GM19452 (cell line): ENCODE data around the gene NBEAL1.
"Not testable (repeated sequence)": the region's sequence is repeated elsewhere in the genome, so short reads cannot be mapped to it uniquely, and the experiment has no call there.

Source experiments
- ATAC-seq: cut with Tn5 transposase; IDR thresholded peaks from one replicate; pipeline ENCODE4 v1.9.1; 2021; ENCODE audit not compliant: unreplicated experiment

The NBEAL1 gene

DNA sequence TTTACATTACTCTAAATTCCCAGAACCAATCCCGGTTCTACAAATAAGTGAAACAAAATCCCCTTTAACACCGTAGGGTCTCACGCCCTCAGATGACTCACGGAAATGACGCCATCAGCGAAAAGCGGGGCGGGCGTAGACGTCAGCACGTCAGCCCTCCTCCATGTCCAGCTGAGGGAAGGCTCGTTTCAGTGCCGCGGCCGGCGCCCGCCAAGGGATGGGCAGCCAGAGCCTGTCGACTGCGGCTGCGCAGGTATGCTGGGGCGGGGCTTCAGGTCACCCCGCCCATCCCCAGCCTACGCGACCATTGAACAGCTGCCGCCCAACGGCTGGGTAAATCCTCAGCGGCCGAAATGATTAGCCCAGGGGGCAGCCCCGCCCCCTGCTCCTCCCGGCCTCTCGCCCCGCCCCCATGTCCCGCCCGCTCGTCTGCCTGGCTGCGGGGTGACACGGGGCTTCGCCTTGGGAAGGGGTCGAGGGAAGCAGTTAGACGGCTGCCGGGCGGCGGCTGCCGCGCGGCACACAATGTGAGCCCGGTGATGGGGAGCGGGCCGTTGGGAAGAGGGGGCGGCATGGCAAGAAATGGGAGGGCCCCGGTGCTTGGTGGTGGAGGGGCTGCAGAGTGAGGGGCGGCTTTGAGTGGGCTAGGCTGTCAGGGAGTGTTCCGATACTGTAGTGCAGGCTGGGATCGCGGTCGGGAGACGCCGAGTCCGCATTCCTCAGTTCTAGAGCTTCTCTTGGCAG is at the start of gene NBEAL1:
TSS of gene NBEAL1 (plus strand) at position 420 of the 744 bp plus-strand sequence. CDS start 1,510 bp downstream, outside the sequence.
- ATAC-seq = peak; percentile 98

DNA sequence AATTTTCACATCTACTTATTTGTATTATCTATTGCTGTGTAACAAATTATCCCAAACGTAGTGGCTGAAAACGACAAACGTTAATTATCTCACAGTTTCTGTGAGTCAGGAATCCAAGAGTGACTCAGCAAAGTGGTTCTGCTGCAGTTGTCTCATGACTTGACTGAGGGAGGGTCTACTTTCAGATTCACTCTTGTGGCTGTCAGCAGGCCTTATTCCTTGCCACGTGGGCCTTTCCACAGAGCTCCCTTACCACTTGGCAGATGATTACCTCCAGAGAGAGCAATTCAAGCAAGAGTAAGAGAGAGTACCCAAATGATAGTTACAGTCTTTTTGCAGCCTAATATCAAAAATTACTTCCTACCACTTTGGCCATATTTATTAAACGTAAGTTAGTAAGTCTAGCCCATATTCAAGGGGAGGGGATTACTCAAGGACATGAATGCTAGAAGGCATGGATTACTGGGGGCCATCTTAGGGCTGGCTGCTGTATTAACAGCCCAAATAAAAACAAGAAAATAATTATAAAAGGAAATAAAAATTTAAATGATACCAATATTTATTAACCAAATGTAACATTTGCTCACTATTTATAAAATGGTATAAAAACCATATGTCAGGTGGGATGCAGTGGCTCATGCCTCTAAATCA is 48.7 kb upstream of the NBEAL1 start:
- ATAC-seq = peak; percentile 89

GRCh38 chr2:202969404-202969803 is 45.3 kb upstream of the NBEAL1 start:
- not testable (repeated sequence) for ATAC-seq

GRCh38 chr2:202976809-202977208 is 37.9 kb upstream of the NBEAL1 start:
- no peak for ATAC-seq

GRCh38 chr2:202982779-202983491 is 31.7 kb upstream of the NBEAL1 start:
- no peak for ATAC-seq

DNA sequence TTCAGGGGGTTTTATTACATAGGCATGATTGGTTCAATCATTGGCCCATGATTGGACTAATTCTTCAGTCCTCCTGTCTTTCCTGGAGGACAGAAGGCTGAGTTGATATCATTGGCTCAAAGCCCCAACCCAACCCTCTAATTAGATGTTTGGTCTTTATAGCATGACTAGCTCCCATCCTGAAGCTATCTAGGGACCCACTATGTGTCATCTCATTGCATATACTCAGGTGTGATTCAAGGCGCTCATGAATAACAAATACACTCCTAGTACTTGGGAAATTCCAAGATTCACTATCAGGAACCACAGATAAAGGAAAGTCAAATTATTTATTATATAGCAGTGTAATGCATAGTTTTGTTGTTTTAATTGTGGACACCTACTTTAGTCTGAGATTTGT is 24.9 kb upstream of the NBEAL1 start:
- no peak for ATAC-seq

GRCh38 chr2:202990501-202990900 is 24.2 kb upstream of the NBEAL1 start:
- ATAC-seq = no peak

GRCh38 chr2:202997113-202997512 is 17.6 kb upstream of the NBEAL1 start:
- ATAC-seq = not testable (repeated sequence)

GRCh38 chr2:203002054-203002821 is 12.4 kb upstream of the NBEAL1 start:
- no peak for ATAC-seq

GRCh38 chr2:203003716-203004115 is 11.0 kb upstream of the NBEAL1 start:
- no peak for ATAC-seq

GRCh38 chr2:203016716-203017115 is 2.0 kb downstream of the NBEAL1 start:
- ATAC-seq = no peak

DNA sequence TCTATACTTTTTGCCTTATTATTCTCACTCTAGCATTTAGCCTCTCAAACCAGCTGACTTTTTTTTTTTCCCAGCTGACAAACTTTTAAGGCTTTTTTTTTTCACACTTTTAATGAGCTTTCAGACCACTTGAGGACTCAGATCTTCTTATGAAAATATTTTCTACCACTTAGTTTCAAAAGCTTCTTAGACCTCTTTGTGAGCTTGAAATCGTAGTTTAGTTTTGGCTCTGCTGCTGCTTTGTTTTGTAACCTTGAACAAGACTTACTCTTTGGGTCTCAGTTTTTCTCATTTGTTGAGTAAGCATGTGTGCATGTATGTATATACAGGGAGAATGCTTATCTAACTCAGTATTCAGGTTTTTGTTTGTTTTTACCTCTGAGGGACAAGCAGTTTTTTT is 3.5 kb downstream of the NBEAL1 start:
- ATAC-seq = no peak

DNA sequence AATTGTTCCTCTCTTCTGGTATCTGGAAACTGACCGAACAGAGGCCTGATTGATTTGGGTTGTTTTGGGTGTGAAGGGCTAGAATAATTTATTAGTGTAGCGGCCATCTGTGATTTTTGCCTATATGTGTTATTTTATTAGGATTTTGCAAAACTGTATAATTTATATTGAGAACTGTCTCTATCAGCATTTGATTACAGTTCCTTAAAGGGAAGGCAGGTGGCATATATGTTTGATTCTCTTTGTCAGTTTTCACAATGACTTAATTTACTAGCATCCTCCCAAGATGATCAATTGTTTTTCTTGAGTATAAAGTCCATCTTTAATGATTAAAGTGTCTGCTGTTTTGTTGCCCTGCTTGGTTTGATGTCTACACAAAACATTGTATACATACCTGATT is 4.5 kb downstream of the NBEAL1 start:
- no peak for ATAC-seq

- no peak for ATAC-seq
Measured at GRCh38 chr2:203021991-203022390, 7.3 kb downstream of the NBEAL1 start.

- no peak for ATAC-seq
Measured at GRCh38 chr2:203022751-203023150, 8.1 kb downstream of the NBEAL1 start.

DNA sequence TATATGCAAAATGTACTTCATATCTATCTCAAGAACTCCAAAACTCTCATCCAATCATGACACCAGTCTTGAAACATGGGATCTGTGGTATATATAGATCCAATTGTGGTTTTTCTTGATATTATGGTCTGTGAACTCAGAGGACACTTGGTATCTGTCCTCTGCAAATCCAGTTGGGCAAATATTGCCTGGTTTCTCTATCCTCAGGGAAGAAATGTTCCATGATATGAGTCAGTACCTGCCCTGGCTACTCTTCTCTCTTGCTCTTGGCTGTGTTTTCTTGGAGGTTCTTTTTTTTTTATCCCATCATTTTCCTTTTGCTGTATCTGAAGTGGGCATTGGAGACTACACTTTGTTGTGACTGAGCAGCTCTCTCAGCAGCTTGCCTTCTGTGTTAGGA is 10.9 kb downstream of the NBEAL1 start:
- no peak for ATAC-seq

DNA sequence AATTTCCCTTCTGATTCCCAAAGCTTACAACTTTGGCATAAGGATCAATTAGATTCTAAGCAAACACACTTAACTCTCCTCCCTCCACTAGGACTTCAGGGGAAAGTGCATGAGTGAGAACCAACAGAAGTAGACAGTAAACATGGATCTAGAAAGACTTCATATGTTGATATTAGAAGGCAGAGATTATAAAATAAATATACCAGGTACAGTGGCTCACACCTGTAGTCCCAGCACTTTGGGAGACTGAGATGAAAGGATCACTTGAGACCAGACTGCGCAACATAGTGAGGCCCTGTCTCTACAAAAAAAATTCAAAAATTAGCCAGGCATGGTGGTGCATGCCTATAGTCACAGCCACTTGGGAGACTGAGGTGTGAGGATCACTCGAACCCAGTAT is 15.9 kb downstream of the NBEAL1 start:
- no peak for ATAC-seq

- no peak for ATAC-seq
Measured at GRCh38 chr2:203030991-203031390, 16.3 kb downstream of the NBEAL1 start.

DNA sequence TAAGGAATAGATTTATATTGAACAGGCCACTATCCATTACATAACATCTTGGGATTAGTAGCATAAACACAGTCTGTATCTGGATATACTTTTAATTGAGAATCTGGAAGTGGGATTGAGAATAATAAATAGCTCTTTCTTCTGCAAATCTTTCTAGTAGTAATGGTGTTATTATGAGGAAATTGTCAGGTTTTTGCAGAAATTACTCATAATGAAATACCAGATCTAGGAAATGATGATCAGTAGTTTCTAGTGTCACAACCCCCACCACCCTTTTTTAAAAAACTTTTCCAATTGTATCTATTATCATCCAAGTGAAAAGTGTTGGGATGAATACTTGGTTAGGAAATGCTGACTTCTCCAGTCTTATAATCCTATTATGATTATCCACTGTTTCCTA is 18.7 kb downstream of the NBEAL1 start:
- no peak for ATAC-seq

DNA sequence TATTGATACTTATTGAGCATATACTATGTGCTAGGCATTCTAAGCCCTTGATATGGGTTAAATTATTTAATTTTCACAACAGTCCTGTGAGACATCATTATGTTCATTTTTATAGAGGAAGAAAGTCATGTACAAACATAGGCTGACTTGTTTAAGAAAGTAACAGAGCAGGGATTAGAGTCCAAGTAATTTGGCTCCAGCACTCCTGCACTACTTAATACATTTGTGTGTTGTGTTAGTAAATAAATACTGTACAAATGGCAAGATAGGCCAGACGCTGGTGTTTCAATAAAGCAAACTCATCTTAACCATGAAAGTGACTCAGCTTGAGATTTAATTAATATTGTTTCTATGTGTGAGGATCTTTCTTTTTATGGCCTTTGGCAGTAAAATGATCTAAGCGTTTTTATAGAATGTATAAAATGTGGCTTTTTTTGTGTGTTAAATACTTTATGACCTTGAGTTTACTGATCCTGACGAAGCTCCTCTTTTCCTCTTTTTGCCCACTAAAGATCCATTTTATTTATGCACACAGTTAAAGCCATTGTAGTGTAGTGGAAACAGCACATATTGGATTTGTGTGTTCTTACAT is 21.3 kb downstream of the NBEAL1 start:
- ATAC-seq = no peak

DNA sequence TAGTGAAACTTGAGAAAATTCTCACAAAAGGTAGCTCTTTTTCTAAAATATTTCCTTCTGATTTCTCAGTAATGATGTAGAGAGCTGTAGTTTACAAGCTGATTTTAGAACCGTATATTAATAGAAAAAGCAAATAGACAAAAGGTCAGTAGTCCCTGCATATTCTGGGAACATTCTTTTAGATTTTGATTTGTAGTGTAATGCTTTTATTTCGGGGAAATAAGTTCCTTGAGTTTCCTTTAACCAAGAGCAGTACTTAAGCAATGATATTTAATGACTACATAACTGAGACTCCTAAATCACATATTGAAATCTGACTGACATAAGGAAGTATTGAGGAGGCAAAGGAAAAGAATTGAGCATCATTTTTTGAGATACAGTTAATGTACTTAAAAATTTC is 22.4 kb downstream of the NBEAL1 start:
- no peak for ATAC-seq
